Prostate gland (tissue), 2 donors: Measurements from ENCODE around the gene ST14. TPM values are rescaled to one million over a fixed set of nuclear protein-coding genes. Genes with fewer than 3 reads are reported as not detected.

Source experiments
- DNase-seq: peaks from one replicate; pipeline ENCODE4 v3.0.0-alpha.2; 2019; ENCODE audit warnings: low spot score
- H3K27ac ChIP-seq, 2 donors: fragments of 200-600 bp; sonication (generic); 2 replicates each; pipeline ENCODE4 v1.5.1; 2017 to 2019
- H3K27me3 ChIP-seq: fragments of 200-600 bp; sonication (generic); replicated peaks from 2 replicates; pipeline ENCODE4 v1.5.1; 2019; ENCODE audit not compliant: insufficient read depth
- H3K36me3 ChIP-seq, 2 donors: fragments of 200-600 bp; sonication (generic); 1 replicate in 1 of 2; 2 replicates in 1 of 2; pipeline versions ENCODE4 v1.5.1 to v1.8.1; 2017 to 2019
- H3K4me1 ChIP-seq: fragments of 200-600 bp; sonication (generic); replicated peaks from 2 replicates; pipeline ENCODE4 v1.5.1; 2019
- H3K4me3 ChIP-seq, 2 donors: fragments of 200-600 bp; sonication (generic); 2 replicates each; pipeline ENCODE4 v1.5.1; 2017 to 2019
- H3K9me3 ChIP-seq: fragments of 200-600 bp; sonication (generic); 2 replicates; pipeline ENCODE4 v1.5.1; 2017
- CTCF ChIP-seq, 4 experiments: fragments of 200-600 bp in 2 of 4; fragments of 450-650 bp in 2 of 4; sonication (generic) in 2 of 4; IDR thresholded peaks; 1 replicate in 3 of 4; 2 replicates in 1 of 4; pipeline ENCODE4 v1.5.1; 2016 to 2019; ENCODE audit warnings: antibody characterized with exemption in 4 of 4, mild to moderate bottlenecking in 2 of 4, moderate library complexity in 2 of 4
- POLR2A ChIP-seq: fragments of 450-650 bp; IDR thresholded peaks from one replicate; pipeline ENCODE4 v1.6.1; 2016; ENCODE audit warnings: antibody characterized with exemption, mild to moderate bottlenecking
- POLR2AphosphoS5 ChIP-seq: sonication (generic); formaldehyde crosslinking; IDR thresholded peaks from one replicate; pipeline ENCODE4 v1.6.1; 2017; ENCODE audit warnings: antibody characterized with exemption
- WGBS: methylation state at CpG from one replicate; pipeline ENCODE4 v1.1.5; 2018; 5-methylcytosine and 5-hydroxymethylcytosine counted together
- intact Hi-C: fragments of 100-400 bp; cut with DNase I; formaldehyde crosslinking; loops from one replicate; pipeline ENCODE4 v1.14.2; 2022
- total RNA-seq, 2 donors: library from RNA; depleted of rRNA; stranded (reverse); fragments of >200 nt; gene quantifications; one replicate each; pipeline ENCODE4 v1.1.0, GENCODE V29; 2016

ST14 gene
- total RNA-seq, 2 donors from 2014 or later = 39.8 to 114 TPM

- no peaks in the 10 kb centered on the region for H3K36me3 ChIP-seq
- H3K9me3 ChIP-seq = no peaks in the 10 kb centered on the region
- H3K4me1 ChIP-seq = peaks cover 5% of the 10 kb centered on the region
- H3K27ac ChIP-seq = no peak overlapping the region
- TF ChIP-seq POLR2AphosphoS5 (no peak), POLR2A (no peak), CTCF (IDR thresholded peaks at IDR 0.05) (no peak)
- no peak for DNase-seq
- intact Hi-C loops = no loop called here
- WGBS = 64% methylated on average over 11 of the region's 11 CpGs
- H3K27me3 ChIP-seq = no peaks in the 10 kb centered on the region
- H3K4me3 ChIP-seq = no peak overlapping the region
Measured at GRCh38 chr11:130156108-130157022, 3.2 kb upstream of the ST14 start.

- TF ChIP-seq CTCF (IDR thresholded peaks at IDR 0.05) = no peak
- TF ChIP-seq POLR2AphosphoS5 = no peak
- TF ChIP-seq POLR2A = no peak
- H3K27me3 ChIP-seq = no peaks in the 10 kb centered on the region
- no peak overlapping the region for H3K4me3 ChIP-seq
- no peaks in the 10 kb centered on the region for H3K9me3 ChIP-seq
- intact Hi-C loops = no loop called here
- no peaks in the 10 kb centered on the region for H3K36me3 ChIP-seq
- H3K27ac ChIP-seq = no peak overlapping the region
- WGBS = 98% methylated on average over 8 of the region's 8 CpGs
- H3K4me1 ChIP-seq = peaks cover 5% of the 10 kb centered on the region
- DNase-seq = no peak
Measured at GRCh38 chr11:130157101-130157500, 2.5 kb upstream of the ST14 start.

GRCh38 chr11:130157840-130158239 is 1.7 kb upstream of the ST14 start:
- Histone ChIP-seq H3K27ac (no peak overlapping the region), H3K4me3 (no peak overlapping the region), H3K27me3 (no peaks in the 10 kb centered on the region), H3K4me1 (peaks cover 5% of the 10 kb centered on the region), H3K36me3 (no peaks in the 10 kb centered on the region), H3K9me3 (no peaks in the 10 kb centered on the region)
- TF ChIP-seq POLR2A (no peak), CTCF (IDR thresholded peaks at IDR 0.05) (no peak), POLR2AphosphoS5 (no peak)
- intact Hi-C loops = no loop called here
- no peak for DNase-seq
- 89% methylated on average over 3 of the region's 3 CpGs for WGBS

GRCh38 chr11:130159139-130159538 is 443 bp upstream of the ST14 start:
- H3K27ac ChIP-seq = peak overlapping the region; percentile 73 to 85
- H3K9me3 ChIP-seq = no peaks in the 10 kb centered on the region
- DNase-seq = no peak
- intact Hi-C loops = no loop called here
- no peaks in the 10 kb centered on the region for H3K36me3 ChIP-seq
- WGBS = 74% methylated on average over 14 of the region's 14 CpGs
- H3K27me3 ChIP-seq = no peaks in the 10 kb centered on the region
- no peak for TF ChIP-seq POLR2A
- TF ChIP-seq CTCF (IDR thresholded peaks at IDR 0.05) = no peak
- no peak for TF ChIP-seq POLR2AphosphoS5
- peaks cover 5% of the 10 kb centered on the region for H3K4me1 ChIP-seq
- peak overlapping the region; percentile 55 to 70 for H3K4me3 ChIP-seq
